Tibial artery (tissue), 4 donors: ENCODE measurements around the gene RBBP8.

ENCODE experiments used
- DNase-seq, 2 donors: peaks; one replicate each; pipeline ENCODE4 v3.0.0-alpha.2; 2019
- H3K27ac ChIP-seq, 2 donors: fragments of 200-600 bp; sonication (generic) in 1 of 2; 1 replicate in 1 of 2; 2 replicates in 1 of 2; pipeline ENCODE4 v1.5.1; 2018 to 2019; ENCODE audit warnings: mild to moderate bottlenecking in 1 of 2
- H3K27me3 ChIP-seq, 2 donors: fragments of 200-600 bp; sonication (generic) in 1 of 2; one replicate each; pipeline versions ENCODE4 v1.5.1 to v1.6.0; 2016 to 2019
- H3K36me3 ChIP-seq, 3 donors: fragments of 200-600 bp; sonication (generic) in 2 of 3; one replicate each; pipeline ENCODE4 v1.5.1; 2016 to 2019; ENCODE audit warnings: mild to moderate bottlenecking in 2 of 3
- H3K4me1 ChIP-seq, 4 donors: fragments of 200-600 bp; sonication (generic) in 2 of 4; 1 replicate in 3 of 4; 2 replicates in 1 of 4; pipeline ENCODE4 v1.5.1; 2016 to 2019
- H3K4me3 ChIP-seq, 2 donors: fragments of 200-600 bp; sonication (generic) in 1 of 2; 1 replicate in 1 of 2; 2 replicates in 1 of 2; pipeline ENCODE4 v1.5.1; 2018 to 2019; ENCODE audit warnings: mild to moderate bottlenecking in 2 of 2
- H3K9me3 ChIP-seq, 3 donors: fragments of 200-600 bp; sonication (generic) in 1 of 3; one replicate each; pipeline ENCODE4 v1.5.1; 2016 to 2019
- intact Hi-C: fragments of 100-400 bp; cut with DNase I; formaldehyde crosslinking; loops from one replicate; pipeline ENCODE4 v1.15.0; 2023; ENCODE audit warnings: low total_unique reads
- TF ChIP-seq, protein P1 (sequence below), 2 experiments: fragments of 200-600 bp in 1 of 2; fragments of 450-650 bp in 1 of 2; IDR thresholded peaks; one replicate each; pipeline ENCODE4 v1.5.1; 2017 to 2019; ENCODE audit warnings: antibody characterized with exemption in 2 of 2, mild to moderate bottlenecking in 1 of 2, moderate library complexity in 1 of 2

Gene RBBP8

DNA sequence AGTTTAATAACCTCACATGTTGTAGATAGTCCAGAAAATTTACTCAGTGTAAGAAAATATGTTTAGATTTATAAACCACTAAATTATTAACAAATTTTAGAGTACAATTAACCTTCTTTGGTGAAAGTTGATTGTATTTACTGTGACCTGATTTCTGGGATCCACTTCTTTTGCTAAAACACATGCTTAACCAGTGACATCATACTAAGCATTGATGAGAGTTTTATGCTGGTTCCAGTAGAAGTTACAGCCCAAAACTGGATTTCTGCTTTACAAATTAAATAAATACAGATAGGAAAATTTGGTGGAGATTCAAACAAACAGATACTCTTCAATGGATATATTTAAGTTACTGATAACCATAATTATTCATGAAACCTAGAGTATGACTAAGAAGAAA lies 40.9 kb downstream of the RBBP8 start:
- Histone ChIP-seq H3K36me3 (no peaks in the 10 kb centered on the region), H3K4me3 (no peak overlapping the region), H3K4me1 (no peaks in the 10 kb centered on the region), H3K27ac (no peak overlapping the region), H3K27me3 (no peaks in the 10 kb centered on the region), H3K9me3 (no peaks in the 10 kb centered on the region)
- no peak for DNase-seq
- TF ChIP-seq, protein P1, sequence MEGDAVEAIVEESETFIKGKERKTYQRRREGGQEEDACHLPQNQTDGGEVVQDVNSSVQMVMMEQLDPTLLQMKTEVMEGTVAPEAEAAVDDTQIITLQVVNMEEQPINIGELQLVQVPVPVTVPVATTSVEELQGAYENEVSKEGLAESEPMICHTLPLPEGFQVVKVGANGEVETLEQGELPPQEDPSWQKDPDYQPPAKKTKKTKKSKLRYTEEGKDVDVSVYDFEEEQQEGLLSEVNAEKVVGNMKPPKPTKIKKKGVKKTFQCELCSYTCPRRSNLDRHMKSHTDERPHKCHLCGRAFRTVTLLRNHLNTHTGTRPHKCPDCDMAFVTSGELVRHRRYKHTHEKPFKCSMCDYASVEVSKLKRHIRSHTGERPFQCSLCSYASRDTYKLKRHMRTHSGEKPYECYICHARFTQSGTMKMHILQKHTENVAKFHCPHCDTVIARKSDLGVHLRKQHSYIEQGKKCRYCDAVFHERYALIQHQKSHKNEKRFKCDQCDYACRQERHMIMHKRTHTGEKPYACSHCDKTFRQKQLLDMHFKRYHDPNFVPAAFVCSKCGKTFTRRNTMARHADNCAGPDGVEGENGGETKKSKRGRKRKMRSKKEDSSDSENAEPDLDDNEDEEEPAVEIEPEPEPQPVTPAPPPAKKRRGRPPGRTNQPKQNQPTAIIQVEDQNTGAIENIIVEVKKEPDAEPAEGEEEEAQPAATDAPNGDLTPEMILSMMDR (IDR thresholded peaks at IDR 0.05) = no peak
- intact Hi-C loops = no loop called here

DNA sequence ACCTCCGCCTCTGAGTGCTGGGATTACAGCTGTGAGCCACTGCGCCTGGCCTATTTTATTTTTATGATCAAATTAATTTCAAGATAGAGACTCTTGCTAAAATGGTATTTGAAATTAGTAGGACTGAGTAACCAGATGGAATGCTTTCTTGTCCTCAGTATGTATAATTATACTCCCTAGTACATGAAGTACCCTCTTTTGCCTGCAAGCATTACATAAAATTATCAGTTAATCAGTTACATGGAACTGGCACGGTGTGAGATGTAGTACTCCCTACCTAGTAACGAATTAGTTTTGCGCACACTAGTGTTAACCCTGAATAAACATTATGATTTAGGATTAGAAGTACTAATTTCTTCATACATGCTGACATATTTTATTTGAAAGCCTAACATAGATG lies 41.6 kb downstream of the RBBP8 start:
- no peak for DNase-seq
- no peaks in the 10 kb centered on the region for H3K36me3 ChIP-seq
- TF ChIP-seq, protein P1 (IDR thresholded peaks at IDR 0.05) = no peak
- no peak overlapping the region for H3K27ac ChIP-seq
- intact Hi-C loops = no loop called here
- no peaks in the 10 kb centered on the region for H3K9me3 ChIP-seq
- no peaks in the 10 kb centered on the region for H3K27me3 ChIP-seq
- no peaks in the 10 kb centered on the region for H3K4me1 ChIP-seq
- H3K4me3 ChIP-seq = no peak overlapping the region

DNA sequence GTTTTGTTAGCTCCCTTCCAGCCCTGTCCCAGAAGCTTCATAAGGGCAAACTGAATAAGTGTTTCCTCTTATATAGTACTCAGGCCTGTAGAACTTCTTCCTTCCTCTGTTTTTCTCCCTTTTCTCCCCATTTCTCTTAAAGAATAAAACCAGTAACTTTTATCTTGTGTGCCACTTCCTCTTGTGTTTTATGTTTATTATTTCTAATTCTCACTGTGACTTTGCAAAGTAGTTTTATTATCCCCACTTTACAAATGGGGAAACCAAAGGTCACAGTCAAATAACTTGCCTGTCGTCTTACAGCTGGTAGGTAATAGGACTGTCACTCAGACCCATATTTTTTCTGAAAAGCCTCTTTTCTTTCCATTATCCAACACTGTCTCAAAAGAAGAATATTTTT lies 42.4 kb downstream of the RBBP8 start:
- no peaks in the 10 kb centered on the region for H3K36me3 ChIP-seq
- DNase-seq = no peak
- no peaks in the 10 kb centered on the region for H3K9me3 ChIP-seq
- no peaks in the 10 kb centered on the region for H3K4me1 ChIP-seq
- intact Hi-C loops = no loop called here
- TF ChIP-seq, protein P1 (IDR thresholded peaks at IDR 0.05) = no peak
- H3K27ac ChIP-seq = no peak overlapping the region
- no peak overlapping the region for H3K4me3 ChIP-seq
- H3K27me3 ChIP-seq = no peaks in the 10 kb centered on the region

DNA sequence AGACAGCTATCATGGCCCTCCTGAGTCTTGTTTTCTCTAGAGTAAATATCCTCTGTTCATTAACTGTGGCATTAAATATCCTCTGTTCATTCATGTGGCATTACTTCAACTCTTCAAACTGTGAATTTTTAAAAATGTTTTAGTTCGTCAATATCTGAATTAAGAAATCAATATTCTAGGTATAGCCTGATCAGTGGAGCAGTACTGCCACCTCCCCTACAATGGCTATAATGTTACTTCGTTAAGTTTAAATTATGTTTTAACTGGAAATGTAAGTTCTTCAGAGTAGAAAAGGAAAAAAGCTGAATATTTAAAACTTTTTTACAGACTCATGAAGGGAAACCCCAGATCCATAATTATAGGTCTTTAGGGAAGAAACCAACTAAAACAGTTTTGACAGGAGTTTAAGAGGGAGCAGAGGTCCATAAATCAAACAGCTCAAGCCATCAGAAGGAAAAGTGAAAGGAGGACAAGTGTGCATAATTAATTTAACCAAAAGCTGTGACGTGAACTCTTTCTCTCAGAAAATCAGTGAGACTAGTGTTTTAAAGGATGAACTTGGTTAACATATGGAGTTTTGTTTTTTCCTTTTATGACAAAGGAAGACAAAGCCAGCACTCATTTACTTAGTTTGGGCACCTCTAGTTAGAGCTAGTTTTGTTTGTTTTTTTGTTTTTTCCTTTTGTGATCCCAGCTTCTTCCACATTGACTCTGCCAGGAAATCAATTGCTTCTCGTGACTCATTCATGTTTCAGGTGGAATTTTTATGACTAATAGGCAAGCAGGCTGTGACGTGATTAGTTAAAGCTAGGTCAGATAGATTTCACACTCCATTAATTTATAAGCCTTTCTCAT lies 44.9 kb downstream of the RBBP8 start:
- Histone ChIP-seq H3K27ac (no peak overlapping the region), H3K27me3 (no peaks in the 10 kb centered on the region)
- DNase-seq = no peak

DNA sequence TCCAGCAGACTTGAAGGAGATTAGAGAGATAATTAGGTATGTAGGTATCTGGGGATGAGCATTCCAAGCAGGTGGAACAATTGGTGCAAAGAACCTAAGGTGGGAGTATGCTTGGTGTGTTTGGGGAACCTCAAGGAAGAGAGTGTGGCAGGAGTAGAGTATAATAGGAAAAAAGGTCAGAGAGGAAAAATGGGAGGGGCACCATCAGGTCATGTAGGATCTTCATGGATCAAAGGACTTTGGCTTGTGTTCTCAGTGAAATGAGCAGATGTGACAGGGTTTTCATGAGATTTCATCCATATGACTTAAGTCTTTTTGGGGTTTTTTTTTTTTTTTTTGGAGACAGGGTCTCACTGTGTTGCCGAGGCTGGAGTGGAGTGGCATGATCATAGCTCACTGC lies 47.3 kb downstream of the RBBP8 start:
- TF ChIP-seq, protein P1 (IDR thresholded peaks at IDR 0.05) = no peak
- Histone ChIP-seq H3K4me3 (no peak overlapping the region), H3K36me3 (peaks cover 0 to 9% (median 7%) of the 10 kb centered on the region in 3 donors), H3K4me1 (no peaks in the 10 kb centered on the region), H3K27me3 (no peaks in the 10 kb centered on the region), H3K9me3 (no peaks in the 10 kb centered on the region), H3K27ac (no peak overlapping the region)
- DNase-seq = no peak
- intact Hi-C loops = loop anchor here (5.0 to 10.0 kb wide), 2 partner anchors 56 to 178 kb away; no protein-coding TSS in a partner anchor

More for the DNA sequence above, 44.9 kb downstream of the RBBP8 start:
- Histone ChIP-seq H3K36me3 (peaks cover 0 to 6% (median 0%) of the 10 kb centered on the region in 3 donors), H3K4me1 (no peaks in the 10 kb centered on the region), H3K4me3 (no peak overlapping the region), H3K9me3 (no peaks in the 10 kb centered on the region)
- TF ChIP-seq, protein P1 (IDR thresholded peaks at IDR 0.05) = no peak
- intact Hi-C loops = no loop called here
